Vagina (tissue), 2 donors: Measurements from ENCODE around the gene IGDCC3. TPM values are rescaled to one million over a fixed set of nuclear protein-coding genes. Genes with fewer than 3 reads are reported as not detected.
A peak's percentile ranks its signal among the peaks of the same experiment; 100 is the strongest.

Experiments used
- DNase-seq, 2 donors: peaks; one replicate each; pipeline ENCODE4 v3.0.0-alpha.2; 2017; ENCODE audit errors: extremely low spot score in 2 of 2
- H3K27ac ChIP-seq: fragments of 200-600 bp; sonication (generic); one replicate; pipeline ENCODE4 v1.5.1; 2019
- H3K27me3 ChIP-seq: fragments of 200-600 bp; sonication (generic); one replicate; pipeline ENCODE4 v1.5.1; 2019
- H3K36me3 ChIP-seq, 2 donors: fragments of 200-600 bp; sonication (generic); one replicate each; pipeline ENCODE4 v1.5.1; 2017 to 2019
- H3K4me1 ChIP-seq: fragments of 200-600 bp; sonication (generic); one replicate; pipeline ENCODE4 v1.5.1; 2019
- H3K4me3 ChIP-seq, 2 donors: fragments of 200-600 bp; sonication (generic); 1 replicate in 1 of 2; 2 replicates in 1 of 2; pipeline ENCODE4 v1.5.1; 2016 to 2019
- H3K9me3 ChIP-seq: fragments of 200-600 bp; sonication (generic); one replicate; pipeline ENCODE4 v1.5.1; 2019
- POLR2A ChIP-seq, 2 donors: fragments of 450-650 bp; IDR thresholded peaks; one replicate each; pipeline ENCODE4 v1.6.1; 2017; ENCODE audit warnings: antibody characterized with exemption in 2 of 2, mild to moderate bottlenecking in 2 of 2, moderate library complexity in 2 of 2
- POLR2AphosphoS5 ChIP-seq, 2 donors: sonication (generic); formaldehyde crosslinking; IDR thresholded peaks; one replicate each; pipeline ENCODE4 v1.9.0; 2017; ENCODE audit warnings: antibody characterized with exemption in 2 of 2, mild to moderate bottlenecking in 2 of 2, low read depth in 1 of 2; ENCODE audit not compliant: insufficient read depth in 1 of 2
- intact Hi-C: fragments of 100-400 bp; cut with DNase I; formaldehyde crosslinking; loops from one replicate; pipeline ENCODE4 v1.15.1; 2023
- total RNA-seq: library from RNA; depleted of rRNA; stranded (reverse); fragments of >200 nt; gene quantifications from one replicate; pipeline ENCODE4 v1.2.3, GENCODE V29; 2016
- TF ChIP-seq, protein P1 (sequence below), 3 experiments: fragments of 450-650 bp in 2 of 3; fragments of 200-600 bp in 1 of 3; sonication (generic) in 1 of 3; IDR thresholded peaks; one replicate each; pipeline ENCODE4 v1.5.1; 2017 to 2019; ENCODE audit warnings: antibody characterized with exemption in 3 of 3, mild to moderate bottlenecking in 2 of 3, moderate library complexity in 2 of 3

Gene IGDCC3
- total RNA-seq, 1 donor from 2014 or later, result 0.49 TPM

GRCh38 chr15:65408324-65409035, 30.7 kb upstream of the IGDCC3 start:
- DNase-seq, result no peak
- Histone ChIP-seq H3K4me3 (no peak overlapping the region), H3K4me1 (peaks cover 6% of the 10 kb centered on the region), H3K36me3 (no peaks in the 10 kb centered on the region), H3K27ac (peak overlapping the region; percentile 42), H3K27me3 (no peaks in the 10 kb centered on the region), H3K9me3 (no peaks in the 10 kb centered on the region)
- intact Hi-C loops, result no loop called here
- TF ChIP-seq POLR2A (IDR thresholded peaks at IDR 0.05), result no peak
- no peak for TF ChIP-seq POLR2AphosphoS5 (IDR thresholded peaks at IDR 0.05; ENCODE audit: insufficient read depth in 1 of 2, low read depth in 1 of 2)
- TF ChIP-seq, protein P1, sequence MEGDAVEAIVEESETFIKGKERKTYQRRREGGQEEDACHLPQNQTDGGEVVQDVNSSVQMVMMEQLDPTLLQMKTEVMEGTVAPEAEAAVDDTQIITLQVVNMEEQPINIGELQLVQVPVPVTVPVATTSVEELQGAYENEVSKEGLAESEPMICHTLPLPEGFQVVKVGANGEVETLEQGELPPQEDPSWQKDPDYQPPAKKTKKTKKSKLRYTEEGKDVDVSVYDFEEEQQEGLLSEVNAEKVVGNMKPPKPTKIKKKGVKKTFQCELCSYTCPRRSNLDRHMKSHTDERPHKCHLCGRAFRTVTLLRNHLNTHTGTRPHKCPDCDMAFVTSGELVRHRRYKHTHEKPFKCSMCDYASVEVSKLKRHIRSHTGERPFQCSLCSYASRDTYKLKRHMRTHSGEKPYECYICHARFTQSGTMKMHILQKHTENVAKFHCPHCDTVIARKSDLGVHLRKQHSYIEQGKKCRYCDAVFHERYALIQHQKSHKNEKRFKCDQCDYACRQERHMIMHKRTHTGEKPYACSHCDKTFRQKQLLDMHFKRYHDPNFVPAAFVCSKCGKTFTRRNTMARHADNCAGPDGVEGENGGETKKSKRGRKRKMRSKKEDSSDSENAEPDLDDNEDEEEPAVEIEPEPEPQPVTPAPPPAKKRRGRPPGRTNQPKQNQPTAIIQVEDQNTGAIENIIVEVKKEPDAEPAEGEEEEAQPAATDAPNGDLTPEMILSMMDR (IDR thresholded peaks at IDR 0.05), result no peak

DNA sequence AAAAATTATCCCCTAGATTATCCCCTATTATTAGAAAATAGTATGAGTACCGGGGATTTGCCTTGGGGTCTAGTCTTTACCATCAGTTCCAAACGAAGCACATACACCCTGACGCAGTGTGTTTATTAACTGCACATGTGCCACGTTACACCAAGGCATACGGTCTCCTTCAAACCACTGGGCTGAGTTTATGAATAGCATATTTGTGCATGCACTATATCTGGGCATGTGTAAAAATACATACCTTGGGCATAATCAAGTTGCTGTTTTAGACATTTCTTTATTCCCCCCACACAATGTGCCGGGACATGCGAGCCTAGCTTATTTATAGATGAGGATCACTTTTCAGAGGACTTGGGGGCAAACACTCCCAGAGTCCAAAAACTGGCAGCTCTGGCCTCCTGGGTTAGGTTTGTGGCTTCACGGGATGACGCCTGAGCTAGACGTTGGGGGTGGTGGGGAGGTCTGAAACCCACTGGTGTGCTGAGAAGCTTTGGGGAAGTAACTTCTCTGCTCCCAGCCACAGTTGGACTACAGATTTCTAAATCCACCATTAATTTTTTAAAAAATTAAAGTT, 28.7 kb upstream of the IGDCC3 start:
- TF ChIP-seq POLR2A (IDR thresholded peaks at IDR 0.05), result no peak
- Histone ChIP-seq H3K27me3 (no peaks in the 10 kb centered on the region), H3K27ac (no peak overlapping the region)

DNA sequence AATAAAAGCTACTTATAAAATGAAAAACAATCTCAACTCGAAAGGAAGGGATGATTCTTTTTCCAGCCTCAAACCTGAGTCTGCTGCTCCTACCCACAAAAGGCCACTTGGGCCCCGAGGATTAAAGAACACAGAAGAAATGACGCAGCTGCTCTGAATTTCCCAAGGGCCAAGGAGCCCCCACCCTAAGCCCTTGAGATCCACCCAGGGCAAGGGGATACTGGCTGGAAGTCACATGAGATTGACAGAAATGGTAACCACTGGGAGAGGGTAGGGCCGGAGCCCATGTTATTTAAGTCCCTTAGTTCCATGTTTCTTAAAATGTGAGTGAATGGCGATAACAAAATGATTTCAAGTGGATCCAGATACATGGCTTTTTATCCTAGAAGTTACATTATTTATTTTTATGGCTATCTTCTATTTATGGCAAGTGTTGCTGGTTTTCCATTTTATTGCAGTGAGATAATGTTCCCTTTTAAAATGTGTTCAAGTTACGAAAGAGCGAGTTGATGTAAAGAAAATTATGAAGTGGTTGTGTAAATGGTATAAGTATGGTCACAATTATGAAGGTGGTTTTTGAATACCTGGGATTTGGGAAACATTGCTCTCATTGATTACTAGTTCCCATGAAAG, 28.1 kb upstream of the IGDCC3 start:
- Histone ChIP-seq H3K36me3 (no peaks in the 10 kb centered on the region), H3K27ac (no peak overlapping the region), H3K9me3 (no peaks in the 10 kb centered on the region), H3K4me1 (no peaks in the 10 kb centered on the region), H3K27me3 (no peaks in the 10 kb centered on the region), H3K4me3 (no peak overlapping the region)
- intact Hi-C loops, result no loop called here
- TF ChIP-seq POLR2A (IDR thresholded peaks at IDR 0.05) (no peak), POLR2AphosphoS5 (IDR thresholded peaks at IDR 0.05; ENCODE audit: insufficient read depth in 1 of 2, low read depth in 1 of 2) (no peak)
- TF ChIP-seq, protein P1 (IDR thresholded peaks at IDR 0.05), result no peak
- DNase-seq, result no peak

More for the DNA sequence above, 28.7 kb upstream of the IGDCC3 start:
- no peak overlapping the region for H3K4me3 ChIP-seq
- DNase-seq, result no peak
- no peaks in the 10 kb centered on the region for H3K4me1 ChIP-seq
- intact Hi-C loops, result no loop called here
- no peaks in the 10 kb centered on the region for H3K36me3 ChIP-seq
- H3K9me3 ChIP-seq, result no peaks in the 10 kb centered on the region

- Histone ChIP-seq H3K27ac (no peak overlapping the region), H3K27me3 (no peaks in the 10 kb centered on the region), H3K4me1 (no peaks in the 10 kb centered on the region), H3K36me3 (no peaks in the 10 kb centered on the region), H3K9me3 (no peaks in the 10 kb centered on the region), H3K4me3 (no peak overlapping the region)
- intact Hi-C loops, result no loop called here
- TF ChIP-seq POLR2AphosphoS5 (IDR thresholded peaks at IDR 0.05; ENCODE audit: insufficient read depth in 1 of 2, low read depth in 1 of 2) (no peak), POLR2A (IDR thresholded peaks at IDR 0.05) (no peak)
- TF ChIP-seq, protein P1 (IDR thresholded peaks at IDR 0.05), result no peak
- DNase-seq, result no peak
Measured at GRCh38 chr15:65404186-65404872, 26.5 kb upstream of the IGDCC3 start.

- DNase-seq, result no peak
- no peak overlapping the region for H3K27ac ChIP-seq
- intact Hi-C loops, result no loop called here
- TF ChIP-seq, protein P1 (IDR thresholded peaks at IDR 0.05), result no peak
- no peak for TF ChIP-seq POLR2A (IDR thresholded peaks at IDR 0.05)
- no peak for TF ChIP-seq POLR2AphosphoS5 (IDR thresholded peaks at IDR 0.05; ENCODE audit: insufficient read depth in 1 of 2, low read depth in 1 of 2)
- H3K36me3 ChIP-seq, result no peaks in the 10 kb centered on the region
- no peaks in the 10 kb centered on the region for H3K27me3 ChIP-seq
- H3K4me3 ChIP-seq, result no peak overlapping the region
- no peaks in the 10 kb centered on the region for H3K9me3 ChIP-seq
- no peaks in the 10 kb centered on the region for H3K4me1 ChIP-seq
Measured at GRCh38 chr15:65402961-65403360, 25.2 kb upstream of the IGDCC3 start.
